ENCODE measurements around the gene PKIB. TPM values are rescaled to one million over a fixed set of nuclear protein-coding genes. Genes with fewer than 3 reads are reported as not detected.

PKIB gene
- polyA plus RNA-seq, 4 donors, result 6.5 to 80.5 (median 54.9) TPM

DNA sequence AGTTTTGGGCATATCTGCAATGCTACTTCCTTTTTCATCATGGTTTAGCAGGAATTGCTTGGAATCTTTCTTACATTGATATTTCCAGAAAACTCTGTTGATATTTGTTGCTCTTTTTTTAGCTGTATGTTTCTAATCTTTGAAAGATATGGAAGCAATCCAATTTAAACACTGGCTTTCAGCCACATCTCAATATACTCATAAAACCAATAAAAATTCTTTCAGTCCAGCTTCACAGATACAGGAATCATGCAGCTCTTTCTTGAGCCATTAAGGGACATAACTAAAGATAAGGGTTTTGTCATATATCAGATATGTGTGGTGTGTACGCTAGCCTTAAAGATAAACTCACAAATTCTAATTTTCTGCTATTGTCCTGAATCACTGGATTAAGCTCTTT, 47.4 kb downstream of the PKIB start:
- H3K27me3 ChIP-seq (ENCODE audit: control insufficient read depth in 3 of 3, insufficient read depth in 3 of 3, low read length in 3 of 3), result no peaks in the 10 kb centered on the region
- no peak overlapping the region for H3K27ac ChIP-seq (ENCODE audit: low read depth in 1 of 3, low read length in 2 of 3)
- DNase-seq (peak; percentile 19 to 50), FAIRE-seq (no peak)
- peaks cover 0 to 18% (median 0%) of the 10 kb centered on the region in 3 donors for H3K4me1 ChIP-seq (ENCODE audit: control insufficient read depth in 3 of 3, insufficient read depth in 2 of 3, low read depth in 1 of 3, low read length in 2 of 3)
- H3K9me3 ChIP-seq (ENCODE audit: control insufficient read depth in 2 of 2, insufficient read depth in 1 of 2, low read depth in 1 of 2, low read length in 1 of 2), result no peaks in the 10 kb centered on the region
- WGBS, 3 donors, result 17 to 49% (median 26%) methylated on average over 1 of the region's 1 CpG
- H3K4me3 ChIP-seq (ENCODE audit: low read depth in 1 of 3, low read length in 3 of 3), result no peak overlapping the region
- H3K36me3 ChIP-seq (ENCODE audit: control insufficient read depth in 3 of 3, insufficient read depth in 2 of 3, low read depth in 1 of 3, low read length in 3 of 3), result no peaks in the 10 kb centered on the region

DNA sequence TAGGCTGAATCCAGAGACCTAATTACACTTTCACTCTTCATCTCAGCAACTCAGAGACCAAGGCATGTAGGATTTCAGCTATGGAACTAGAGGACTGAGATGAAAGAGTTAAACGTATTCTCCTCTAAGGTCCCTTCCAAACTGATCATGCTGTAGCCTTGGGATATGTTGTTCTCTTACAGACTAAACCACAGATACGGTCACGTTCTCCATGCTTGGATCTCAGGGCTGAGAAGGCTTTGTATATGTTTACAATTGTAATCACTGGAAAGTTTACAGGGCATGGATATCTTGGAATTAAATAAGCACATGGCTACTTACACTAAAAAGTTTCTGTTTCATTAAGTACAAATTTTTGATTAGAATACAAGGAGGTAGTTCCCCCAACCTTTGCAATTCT, 50.1 kb downstream of the PKIB start:
- peaks cover 0 to 5% (median 0%) of the 10 kb centered on the region in 3 donors for H3K4me1 ChIP-seq (ENCODE audit: control insufficient read depth in 3 of 3, insufficient read depth in 2 of 3, low read depth in 1 of 3, low read length in 2 of 3)
- H3K27ac ChIP-seq (ENCODE audit: low read depth in 1 of 3, low read length in 2 of 3), result no peak overlapping the region
- H3K36me3 ChIP-seq (ENCODE audit: control insufficient read depth in 3 of 3, insufficient read depth in 2 of 3, low read depth in 1 of 3, low read length in 3 of 3), result no peaks in the 10 kb centered on the region
- no peaks in the 10 kb centered on the region for H3K27me3 ChIP-seq (ENCODE audit: control insufficient read depth in 3 of 3, insufficient read depth in 3 of 3, low read length in 3 of 3)
- H3K9me3 ChIP-seq (ENCODE audit: control insufficient read depth in 2 of 2, insufficient read depth in 1 of 2, low read depth in 1 of 2, low read length in 1 of 2), result no peaks in the 10 kb centered on the region
- FAIRE-seq (no peak), DNase-seq (no peak)
- H3K4me3 ChIP-seq (ENCODE audit: low read depth in 1 of 3, low read length in 3 of 3), result no peak overlapping the region
- WGBS, 3 donors, result 62 to 89% (median 77%) methylated on average over 3 of the region's 3 CpGs

DNA sequence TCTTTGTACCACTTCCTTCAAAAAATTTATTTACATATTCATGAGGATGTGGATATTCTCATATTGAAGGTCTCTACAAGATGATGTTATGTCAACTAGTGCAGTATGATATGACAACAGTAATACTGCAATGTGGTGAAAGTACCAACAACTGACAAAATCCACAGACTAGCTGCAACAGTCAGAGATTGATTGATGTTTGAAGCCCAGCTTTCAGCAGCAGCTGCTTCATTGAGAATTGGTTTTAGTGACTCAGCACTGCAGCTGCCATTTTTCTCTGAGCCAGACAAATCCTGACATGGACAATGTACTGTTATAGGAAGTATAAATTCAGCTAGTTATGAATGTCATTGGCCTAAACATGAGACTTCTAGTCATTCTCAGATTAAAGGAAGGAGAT, 53.8 kb downstream of the PKIB start:
- no peak overlapping the region for H3K27ac ChIP-seq (ENCODE audit: low read depth in 1 of 3, low read length in 2 of 3)
- no peak for DNase-seq
- no peak overlapping the region for H3K4me3 ChIP-seq (ENCODE audit: low read depth in 1 of 3, low read length in 3 of 3)
- no peaks in the 10 kb centered on the region for H3K36me3 ChIP-seq (ENCODE audit: control insufficient read depth in 3 of 3, insufficient read depth in 2 of 3, low read depth in 1 of 3, low read length in 3 of 3)
- no peak for FAIRE-seq
- no peaks in the 10 kb centered on the region for H3K4me1 ChIP-seq (ENCODE audit: control insufficient read depth in 3 of 3, insufficient read depth in 2 of 3, low read depth in 1 of 3, low read length in 2 of 3)
- no peaks in the 10 kb centered on the region for H3K9me3 ChIP-seq (ENCODE audit: control insufficient read depth in 2 of 2, insufficient read depth in 1 of 2, low read depth in 1 of 2, low read length in 1 of 2)
- no peaks in the 10 kb centered on the region for H3K27me3 ChIP-seq (ENCODE audit: control insufficient read depth in 3 of 3, insufficient read depth in 3 of 3, low read length in 3 of 3)

DNA sequence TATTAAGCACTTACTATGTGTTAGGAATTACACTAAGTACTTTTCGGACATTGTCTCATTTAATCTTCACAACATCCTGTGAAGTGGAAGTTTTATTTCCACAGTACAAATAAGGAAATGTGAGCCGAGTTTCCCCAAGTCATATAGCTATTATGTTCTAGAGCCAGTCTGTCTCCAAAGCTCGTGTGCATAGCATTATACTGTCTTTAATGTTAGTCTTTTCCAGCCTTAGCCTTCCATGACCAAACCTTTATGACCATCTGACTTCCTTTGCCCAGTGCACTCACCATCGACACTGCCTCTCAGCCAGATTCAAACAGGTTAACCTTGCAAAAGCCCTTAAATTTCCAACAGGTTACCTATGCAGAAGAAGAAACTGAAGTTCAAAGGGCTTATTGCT, 55.7 kb downstream of the PKIB start:
- WGBS, 3 donors, result 75 to 87% (median 78%) methylated on average over 4 of the region's 4 CpGs
- H3K27me3 ChIP-seq (ENCODE audit: control insufficient read depth in 3 of 3, insufficient read depth in 3 of 3, low read length in 3 of 3), result no peaks in the 10 kb centered on the region
- DNase-seq, result no peak
- H3K4me3 ChIP-seq (ENCODE audit: low read depth in 1 of 3, low read length in 3 of 3), result no peak overlapping the region
- H3K4me1 ChIP-seq (ENCODE audit: control insufficient read depth in 3 of 3, insufficient read depth in 2 of 3, low read depth in 1 of 3, low read length in 2 of 3), result no peaks in the 10 kb centered on the region
- no peak overlapping the region for H3K27ac ChIP-seq (ENCODE audit: low read depth in 1 of 3, low read length in 2 of 3)
- H3K36me3 ChIP-seq (ENCODE audit: control insufficient read depth in 3 of 3, insufficient read depth in 2 of 3, low read depth in 1 of 3, low read length in 3 of 3), result no peaks in the 10 kb centered on the region
- H3K9me3 ChIP-seq (ENCODE audit: control insufficient read depth in 2 of 2, insufficient read depth in 1 of 2, low read depth in 1 of 2, low read length in 1 of 2), result no peaks in the 10 kb centered on the region
- no peak for FAIRE-seq

DNA sequence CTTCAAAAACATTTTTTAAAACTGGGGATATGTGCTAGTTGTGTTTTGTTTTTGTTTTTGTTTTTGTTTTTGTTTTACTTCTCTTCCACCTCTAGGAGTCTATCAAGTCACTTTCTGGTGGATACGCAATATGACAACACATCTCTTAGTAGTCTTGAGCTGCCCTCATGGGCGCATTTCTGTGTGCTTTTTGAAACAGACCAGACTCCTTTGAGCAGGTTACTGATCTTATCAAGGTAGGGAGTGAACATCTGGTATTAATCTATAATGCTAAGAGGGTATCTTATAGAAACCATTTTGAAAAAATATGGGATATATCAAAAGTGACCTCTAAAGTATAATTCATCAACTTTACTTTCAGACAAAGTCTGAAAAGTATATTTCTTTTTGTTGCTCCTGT, 56.2 kb downstream of the PKIB start:
- H3K4me3 ChIP-seq (ENCODE audit: low read depth in 1 of 3, low read length in 3 of 3), result no peak overlapping the region
- H3K27ac ChIP-seq (ENCODE audit: low read depth in 1 of 3, low read length in 2 of 3), result no peak overlapping the region
- 89 to 97% (median 91%) methylated on average over 2 of the region's 2 CpGs for WGBS, 3 donors
- no peaks in the 10 kb centered on the region for H3K9me3 ChIP-seq (ENCODE audit: control insufficient read depth in 2 of 2, insufficient read depth in 1 of 2, low read depth in 1 of 2, low read length in 1 of 2)
- DNase-seq (no peak), FAIRE-seq (no peak)
- H3K36me3 ChIP-seq (ENCODE audit: control insufficient read depth in 3 of 3, insufficient read depth in 2 of 3, low read depth in 1 of 3, low read length in 3 of 3), result no peaks in the 10 kb centered on the region
- H3K27me3 ChIP-seq (ENCODE audit: control insufficient read depth in 3 of 3, insufficient read depth in 3 of 3, low read length in 3 of 3), result no peaks in the 10 kb centered on the region
- peaks cover 0 to under 1% (median 0%) of the 10 kb centered on the region in 3 donors for H3K4me1 ChIP-seq (ENCODE audit: control insufficient read depth in 3 of 3, insufficient read depth in 2 of 3, low read depth in 1 of 3, low read length in 2 of 3)

DNA sequence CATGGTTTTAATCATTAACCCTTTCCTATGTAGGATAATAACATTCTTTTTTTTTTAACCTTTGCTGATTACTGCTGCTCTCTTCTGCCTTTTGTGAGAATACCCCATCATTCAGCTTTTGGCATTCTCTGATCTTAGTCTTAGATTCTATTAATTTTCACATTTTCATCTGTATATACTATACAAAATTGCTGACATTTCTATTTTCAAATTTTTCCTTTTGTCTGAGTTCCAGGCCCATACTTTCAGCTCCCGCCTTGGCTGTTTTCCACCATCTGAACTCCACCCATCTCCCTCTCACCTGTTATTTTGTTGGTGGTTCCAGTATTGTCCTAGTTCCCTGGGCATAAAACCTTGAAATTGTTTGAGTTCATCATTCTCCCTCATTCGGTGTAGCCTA, 59.2 kb downstream of the PKIB start:
- Histone ChIP-seq H3K4me3 (ENCODE audit: low read depth in 1 of 3, low read length in 3 of 3) (no peak overlapping the region), H3K9me3 (ENCODE audit: control insufficient read depth in 2 of 2, insufficient read depth in 1 of 2, low read depth in 1 of 2, low read length in 1 of 2) (no peaks in the 10 kb centered on the region), H3K4me1 (ENCODE audit: control insufficient read depth in 3 of 3, insufficient read depth in 2 of 3, low read depth in 1 of 3, low read length in 2 of 3) (peaks cover 0 to 15% (median 0%) of the 10 kb centered on the region in 3 donors), H3K27me3 (ENCODE audit: control insufficient read depth in 3 of 3, insufficient read depth in 3 of 3, low read length in 3 of 3) (no peaks in the 10 kb centered on the region), H3K27ac (ENCODE audit: low read depth in 1 of 3, low read length in 2 of 3) (no peak overlapping the region), H3K36me3 (ENCODE audit: control insufficient read depth in 3 of 3, insufficient read depth in 2 of 3, low read depth in 1 of 3, low read length in 3 of 3) (no peaks in the 10 kb centered on the region)
- WGBS, 3 donors, result 49 to 71% (median 52%) methylated on average over 2 of the region's 2 CpGs
- DNase-seq, result no peak
- no peak for FAIRE-seq

DNA sequence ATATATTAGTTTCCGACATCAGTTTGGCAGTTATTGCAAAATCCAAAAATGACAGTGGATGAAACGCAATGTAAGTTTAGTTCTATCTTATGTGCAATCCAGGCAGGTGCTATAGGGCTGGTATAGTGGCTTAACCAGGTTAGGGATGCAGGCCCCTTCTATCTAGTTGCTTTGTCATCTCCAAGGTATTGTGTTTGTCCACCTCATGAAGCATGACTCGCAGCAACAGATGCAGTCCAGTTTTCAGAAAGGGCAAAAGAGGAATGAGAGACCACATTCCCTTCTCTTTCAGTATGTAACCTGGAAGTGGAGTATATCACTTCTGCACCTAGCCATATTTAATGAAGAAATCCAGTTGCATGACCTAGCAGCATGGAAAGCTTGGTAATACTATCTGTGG, 59.7 kb downstream of the PKIB start:
- WGBS, 3 donors, result 88 to 98% (median 88%) methylated on average over 3 of the region's 3 CpGs
- Histone ChIP-seq H3K9me3 (ENCODE audit: control insufficient read depth in 2 of 2, insufficient read depth in 1 of 2, low read depth in 1 of 2, low read length in 1 of 2) (no peaks in the 10 kb centered on the region), H3K4me1 (ENCODE audit: control insufficient read depth in 3 of 3, insufficient read depth in 2 of 3, low read depth in 1 of 3, low read length in 2 of 3) (peaks cover 0 to 16% (median 0%) of the 10 kb centered on the region in 3 donors), H3K27me3 (ENCODE audit: control insufficient read depth in 3 of 3, insufficient read depth in 3 of 3, low read length in 3 of 3) (no peaks in the 10 kb centered on the region), H3K27ac (ENCODE audit: low read depth in 1 of 3, low read length in 2 of 3) (no peak overlapping the region), H3K36me3 (ENCODE audit: control insufficient read depth in 3 of 3, insufficient read depth in 2 of 3, low read depth in 1 of 3, low read length in 3 of 3) (no peaks in the 10 kb centered on the region), H3K4me3 (ENCODE audit: low read depth in 1 of 3, low read length in 3 of 3) (no peak overlapping the region)
- FAIRE-seq (no peak), DNase-seq (no peak)

DNA sequence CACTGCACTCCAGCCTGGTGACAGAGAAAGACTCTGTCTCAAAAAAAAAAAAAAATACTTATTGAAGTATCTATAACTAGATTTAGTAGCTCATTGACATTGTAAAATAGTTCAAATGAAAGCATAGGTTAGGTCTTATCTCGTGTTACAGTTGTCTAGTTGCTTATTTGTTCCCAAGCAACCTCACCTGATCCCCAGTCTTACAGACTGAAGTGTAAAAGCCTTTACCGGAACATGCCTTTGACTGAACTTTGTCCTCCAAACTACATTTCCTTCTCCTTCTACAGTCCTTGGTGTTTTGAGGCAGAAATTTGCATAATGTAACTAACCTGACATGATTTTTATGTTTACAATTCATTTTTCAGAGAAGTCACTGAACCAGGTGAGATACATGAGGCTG, 61.0 kb downstream of the PKIB start:
- Histone ChIP-seq H3K4me3 (ENCODE audit: low read depth in 1 of 3, low read length in 3 of 3) (no peak overlapping the region), H3K27me3 (ENCODE audit: control insufficient read depth in 3 of 3, insufficient read depth in 3 of 3, low read length in 3 of 3) (no peaks in the 10 kb centered on the region), H3K9me3 (ENCODE audit: control insufficient read depth in 2 of 2, insufficient read depth in 1 of 2, low read depth in 1 of 2, low read length in 1 of 2) (peaks cover 0 to 3% of the 10 kb centered on the region in 2 donors), H3K27ac (ENCODE audit: low read depth in 1 of 3, low read length in 2 of 3) (peak overlapping the region in 1 of 3 donors; percentile 57), H3K36me3 (ENCODE audit: control insufficient read depth in 3 of 3, insufficient read depth in 2 of 3, low read depth in 1 of 3, low read length in 3 of 3) (no peaks in the 10 kb centered on the region), H3K4me1 (ENCODE audit: control insufficient read depth in 3 of 3, insufficient read depth in 2 of 3, low read depth in 1 of 3, low read length in 2 of 3) (peaks cover 0 to 18% (median 0%) of the 10 kb centered on the region in 3 donors)
- 12 to 45% (median 14%) methylated on average over 2 of the region's 2 CpGs for WGBS, 3 donors
- FAIRE-seq, result no peak
- peak; percentile 86 to 89 for DNase-seq

DNA sequence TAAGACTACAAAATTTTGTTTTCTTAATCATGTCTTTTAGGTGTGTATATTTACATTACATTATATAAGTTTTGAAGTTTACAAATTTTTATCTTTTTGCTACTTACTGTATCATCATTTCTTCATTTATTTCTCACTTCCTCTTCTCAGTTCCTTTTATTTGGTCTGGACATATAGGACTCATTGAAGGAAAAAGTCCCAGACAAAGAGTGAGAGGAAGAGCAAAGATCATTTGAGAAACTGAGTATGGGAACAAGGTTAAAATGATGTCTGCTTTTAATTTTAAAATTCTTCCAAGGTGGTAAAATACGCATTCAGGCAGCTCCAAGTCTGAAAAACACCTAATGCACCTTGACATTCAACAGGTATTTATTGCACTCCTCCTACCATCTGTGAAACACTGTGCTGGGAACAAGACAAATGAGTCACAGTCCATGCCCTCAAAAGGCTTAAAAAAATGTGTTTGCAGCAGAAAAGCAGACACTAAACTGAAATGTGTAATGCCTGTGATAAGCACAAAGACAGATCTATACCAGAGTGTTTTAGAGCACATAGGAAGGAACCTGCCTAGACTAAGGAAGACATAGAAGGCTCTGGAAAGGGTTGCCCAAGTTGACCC, 63.2 kb downstream of the PKIB start:
- no peaks in the 10 kb centered on the region for H3K36me3 ChIP-seq (ENCODE audit: control insufficient read depth in 3 of 3, insufficient read depth in 2 of 3, low read depth in 1 of 3, low read length in 3 of 3)
- H3K27ac ChIP-seq (ENCODE audit: low read depth in 1 of 3, low read length in 2 of 3), result peak overlapping the region in 1 of 3 donors; percentile 58
- peaks cover 0 to 3% of the 10 kb centered on the region in 2 donors for H3K9me3 ChIP-seq (ENCODE audit: control insufficient read depth in 2 of 2, insufficient read depth in 1 of 2, low read depth in 1 of 2, low read length in 1 of 2)
- no peak overlapping the region for H3K4me3 ChIP-seq (ENCODE audit: low read depth in 1 of 3, low read length in 3 of 3)
- no peaks in the 10 kb centered on the region for H3K27me3 ChIP-seq (ENCODE audit: control insufficient read depth in 3 of 3, insufficient read depth in 3 of 3, low read length in 3 of 3)
- peaks cover 0 to 22% (median 0%) of the 10 kb centered on the region in 3 donors for H3K4me1 ChIP-seq (ENCODE audit: control insufficient read depth in 3 of 3, insufficient read depth in 2 of 3, low read depth in 1 of 3, low read length in 2 of 3)
- peak; percentile 72 to 80 for DNase-seq
- WGBS, 3 donors, result 41 to 59% (median 44%) methylated on average over 1 of the region's 1 CpG
- FAIRE-seq, result no peak
